Measurements from ENCODE around the gene CENPM.

CENPM gene

DNA sequence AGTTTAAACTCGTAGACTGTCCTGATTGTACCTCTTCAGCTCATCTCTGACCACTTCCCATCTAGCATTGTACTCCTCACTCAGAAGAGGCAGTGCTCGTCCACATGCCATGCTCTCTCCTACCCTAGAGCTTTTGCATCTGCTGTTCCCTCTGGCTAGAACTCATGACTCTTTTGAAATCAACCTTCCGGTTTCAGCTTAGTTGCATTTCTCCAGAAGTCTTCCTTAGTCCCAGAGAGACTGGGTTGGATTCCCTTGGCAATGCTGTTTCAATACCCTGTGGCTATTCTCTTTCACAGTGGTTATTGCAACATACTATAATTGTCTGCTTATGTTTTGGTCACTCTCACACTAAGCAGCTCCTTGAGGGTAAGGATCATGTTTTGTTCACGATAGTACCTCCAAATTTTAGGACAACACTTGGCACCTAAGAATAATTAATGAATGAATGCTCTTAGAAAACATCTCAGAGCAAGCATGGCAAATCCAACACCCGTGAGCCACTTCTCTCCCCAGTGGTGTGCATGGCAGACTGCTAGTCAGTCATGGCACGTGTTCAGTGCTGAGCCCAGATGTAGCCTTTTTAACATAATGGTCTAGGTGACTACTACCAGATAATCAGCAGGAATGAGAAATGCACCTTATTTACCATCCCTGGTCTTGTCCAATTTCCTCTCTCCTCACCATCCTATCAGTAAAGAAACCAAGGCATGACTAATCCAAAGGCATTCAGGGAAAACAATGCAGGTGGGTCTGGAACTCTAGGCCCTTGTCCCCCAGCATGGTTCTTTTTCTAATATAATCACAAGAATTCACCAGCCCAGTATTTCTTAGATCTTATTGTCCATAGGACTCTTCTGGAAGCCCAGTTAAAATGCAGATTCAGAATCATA is 36.8 kb upstream of the CENPM start:
- no peak overlapping the region for H3K4me2 ChIP-seq (ENCODE audit: low read length)
- H3K9ac ChIP-seq (ENCODE audit: low read length): no peak overlapping the region
- H3K9me2 ChIP-seq (ENCODE audit: low read depth, low read length): no peaks in the 10 kb centered on the region

DNA sequence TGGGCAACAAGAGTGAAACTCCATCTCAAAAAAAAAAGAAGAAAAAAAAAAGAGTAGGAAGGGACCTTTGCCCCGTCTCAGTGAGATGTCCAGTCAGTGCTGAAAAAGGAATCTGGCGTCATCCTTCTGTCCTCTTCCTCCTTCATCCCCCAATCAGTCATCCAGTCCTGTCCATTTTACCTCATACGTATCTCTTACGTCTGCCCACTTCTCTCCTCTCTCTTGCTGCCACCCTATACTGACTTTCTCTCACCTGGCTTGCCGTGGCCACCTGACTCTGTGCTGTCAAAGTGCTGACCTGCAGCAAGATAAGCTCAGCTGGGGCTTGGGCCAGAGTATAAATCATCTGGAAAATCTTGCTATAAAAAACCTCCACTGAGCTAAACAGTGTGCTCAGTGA is 35.9 kb upstream of the CENPM start:
- H3K36me3 ChIP-seq (ENCODE audit: insufficient read depth, low read length): no peaks in the 10 kb centered on the region

More for the DNA sequence above, 36.8 kb upstream of the CENPM start:
- Histone ChIP-seq H3F3A (ENCODE audit: insufficient read depth, low read length) (no peaks in the 10 kb centered on the region), H4K20me1 (ENCODE audit: insufficient read depth, low read length) (no peaks in the 10 kb centered on the region), H3K79me2 (ENCODE audit: insufficient read depth, low read length) (no peaks in the 10 kb centered on the region), H3K4me3 (ENCODE audit: low read depth, low read length, poor library complexity, severe bottlenecking) (no peak overlapping the region), H3K9me3 (ENCODE audit: low read length) (no peaks in the 10 kb centered on the region), H2AFZ (ENCODE audit: low read length) (no peak overlapping the region), H3K36me3 (ENCODE audit: insufficient read depth, low read length) (no peaks in the 10 kb centered on the region), H3K4me1 (ENCODE audit: insufficient read depth, low read length, severe bottlenecking) (no peaks in the 10 kb centered on the region), H3K27ac (ENCODE audit: low read depth, low read length, poor library complexity, severe bottlenecking) (no peak overlapping the region), H3K27me3 (ENCODE audit: insufficient read depth, low read length) (peaks cover 10% of the 10 kb centered on the region; the same call in 1 of the 2 replicates)
- TF ChIP-seq, protein P1, sequence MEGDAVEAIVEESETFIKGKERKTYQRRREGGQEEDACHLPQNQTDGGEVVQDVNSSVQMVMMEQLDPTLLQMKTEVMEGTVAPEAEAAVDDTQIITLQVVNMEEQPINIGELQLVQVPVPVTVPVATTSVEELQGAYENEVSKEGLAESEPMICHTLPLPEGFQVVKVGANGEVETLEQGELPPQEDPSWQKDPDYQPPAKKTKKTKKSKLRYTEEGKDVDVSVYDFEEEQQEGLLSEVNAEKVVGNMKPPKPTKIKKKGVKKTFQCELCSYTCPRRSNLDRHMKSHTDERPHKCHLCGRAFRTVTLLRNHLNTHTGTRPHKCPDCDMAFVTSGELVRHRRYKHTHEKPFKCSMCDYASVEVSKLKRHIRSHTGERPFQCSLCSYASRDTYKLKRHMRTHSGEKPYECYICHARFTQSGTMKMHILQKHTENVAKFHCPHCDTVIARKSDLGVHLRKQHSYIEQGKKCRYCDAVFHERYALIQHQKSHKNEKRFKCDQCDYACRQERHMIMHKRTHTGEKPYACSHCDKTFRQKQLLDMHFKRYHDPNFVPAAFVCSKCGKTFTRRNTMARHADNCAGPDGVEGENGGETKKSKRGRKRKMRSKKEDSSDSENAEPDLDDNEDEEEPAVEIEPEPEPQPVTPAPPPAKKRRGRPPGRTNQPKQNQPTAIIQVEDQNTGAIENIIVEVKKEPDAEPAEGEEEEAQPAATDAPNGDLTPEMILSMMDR (IDR thresholded peaks at IDR 0.05; ENCODE audit: low read length): no peak
- no peak for TF ChIP-seq EZH2 (IDR thresholded peaks at IDR 0.05; ENCODE audit: borderline replicate concordance, low read length)

DNA sequence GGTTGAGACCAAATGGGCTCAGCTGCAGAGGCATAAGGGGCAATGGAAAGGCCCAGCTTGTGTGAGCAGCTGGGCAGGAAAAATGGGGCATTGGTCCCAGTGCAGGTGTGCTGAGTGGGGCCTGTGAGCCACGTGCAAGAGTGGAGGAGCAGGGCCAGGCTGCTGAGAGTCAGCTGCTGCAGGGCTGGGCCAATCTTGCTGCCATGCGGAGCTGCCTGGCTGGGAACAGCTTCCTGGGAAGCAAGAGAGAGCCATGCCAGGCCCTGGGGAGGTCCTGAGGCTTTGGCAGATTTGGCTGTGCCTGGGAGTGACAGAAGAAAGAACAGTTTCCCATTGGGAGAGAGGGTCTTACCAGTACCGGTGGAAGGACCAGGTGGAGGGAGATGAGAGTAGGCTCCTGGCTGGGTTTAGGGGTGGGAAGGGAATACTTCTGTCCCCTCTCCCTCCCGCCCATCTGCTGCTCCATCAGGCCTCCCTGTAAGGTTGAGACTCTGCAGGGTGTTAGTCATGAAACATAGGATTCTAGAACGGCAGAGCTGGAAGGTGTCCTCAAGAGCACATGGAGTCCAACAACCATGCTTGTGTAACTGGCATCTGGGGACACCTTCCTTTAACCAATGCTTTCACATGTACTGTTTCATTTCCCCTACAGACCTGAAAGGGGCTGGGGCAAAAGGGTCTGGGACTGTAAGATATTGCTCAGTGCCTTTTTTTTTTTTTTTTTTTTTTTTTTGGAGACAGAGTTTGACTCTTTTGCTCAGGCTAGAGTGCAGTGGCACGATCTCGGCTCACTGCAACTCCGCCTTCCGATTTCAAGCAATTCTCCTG is 32.7 kb upstream of the CENPM start:
- Histone ChIP-seq H3K27ac (ENCODE audit: low read depth, low read length, poor library complexity, severe bottlenecking) (no peak overlapping the region), H3F3A (ENCODE audit: insufficient read depth, low read length) (no peaks in the 10 kb centered on the region), H3K9me3 (ENCODE audit: low read length) (no peaks in the 10 kb centered on the region), H3K27me3 (ENCODE audit: insufficient read depth, low read length) (peaks cover 12% of the 10 kb centered on the region; the same call in 1 of the 2 replicates), H3K4me2 (ENCODE audit: low read length) (no peak overlapping the region), H3K36me3 (ENCODE audit: insufficient read depth, low read length) (no peaks in the 10 kb centered on the region), H3K4me3 (ENCODE audit: low read depth, low read length, poor library complexity, severe bottlenecking) (no peak overlapping the region), H3K9me2 (ENCODE audit: low read depth, low read length) (no peaks in the 10 kb centered on the region), H3K9ac (ENCODE audit: low read length) (no peak overlapping the region), H4K20me1 (ENCODE audit: insufficient read depth, low read length) (no peaks in the 10 kb centered on the region), H2AFZ (ENCODE audit: low read length) (no peak overlapping the region), H3K79me2 (ENCODE audit: insufficient read depth, low read length) (no peaks in the 10 kb centered on the region), H3K4me1 (ENCODE audit: insufficient read depth, low read length, severe bottlenecking) (peaks cover 5% of the 10 kb centered on the region)
- TF ChIP-seq, protein P1 (IDR thresholded peaks at IDR 0.05; ENCODE audit: low read length): no peak
- TF ChIP-seq EZH2 (IDR thresholded peaks at IDR 0.05; ENCODE audit: borderline replicate concordance, low read length): no peak

More for the DNA sequence above, 35.9 kb upstream of the CENPM start:
- Histone ChIP-seq H3F3A (ENCODE audit: insufficient read depth, low read length) (no peaks in the 10 kb centered on the region), H3K4me3 (ENCODE audit: low read depth, low read length, poor library complexity, severe bottlenecking) (no peak overlapping the region), H3K4me2 (ENCODE audit: low read length) (no peak overlapping the region), H3K9ac (ENCODE audit: low read length) (no peak overlapping the region), H2AFZ (ENCODE audit: low read length) (no peak overlapping the region), H3K79me2 (ENCODE audit: insufficient read depth, low read length) (no peaks in the 10 kb centered on the region), H4K20me1 (ENCODE audit: insufficient read depth, low read length) (no peaks in the 10 kb centered on the region), H3K4me1 (ENCODE audit: insufficient read depth, low read length, severe bottlenecking) (no peaks in the 10 kb centered on the region), H3K27me3 (ENCODE audit: insufficient read depth, low read length) (peaks cover 3% of the 10 kb centered on the region; the same call in 1 of the 2 replicates), H3K9me3 (ENCODE audit: low read length) (no peaks in the 10 kb centered on the region), H3K27ac (ENCODE audit: low read depth, low read length, poor library complexity, severe bottlenecking) (no peak overlapping the region), H3K9me2 (ENCODE audit: low read depth, low read length) (no peaks in the 10 kb centered on the region)
- TF ChIP-seq, protein P1 (IDR thresholded peaks at IDR 0.05; ENCODE audit: low read length): no peak
- no peak for TF ChIP-seq EZH2 (IDR thresholded peaks at IDR 0.05; ENCODE audit: borderline replicate concordance, low read length)
